HFF-Myc (cell line): ENCODE data around the gene PLG.
"Not testable (repeated sequence)": the region's sequence is repeated elsewhere in the genome, so short reads cannot be mapped to it uniquely, and the experiment has no call there.

Experiments
- DNase-seq: peaks from one replicate; pipeline ENCODE4 v3.0.0-alpha.2; 2011; ENCODE audit warnings: low read depth; ENCODE audit errors: extremely low read depth
- H3K4me3 ChIP-seq: replicated peaks from 2 replicates; pipeline ENCODE4 v1.5.1; 2011; ENCODE audit warnings: low read depth, mild to moderate bottlenecking, control low read depth, low read length
- CTCF ChIP-seq: IDR thresholded peaks from 2 replicates; pipeline ENCODE4 v1.5.1; 2012; ENCODE audit warnings: mild to moderate bottlenecking, low read depth, low read length, control low read depth; ENCODE audit errors: missing control alignments

PLG gene

DNA sequence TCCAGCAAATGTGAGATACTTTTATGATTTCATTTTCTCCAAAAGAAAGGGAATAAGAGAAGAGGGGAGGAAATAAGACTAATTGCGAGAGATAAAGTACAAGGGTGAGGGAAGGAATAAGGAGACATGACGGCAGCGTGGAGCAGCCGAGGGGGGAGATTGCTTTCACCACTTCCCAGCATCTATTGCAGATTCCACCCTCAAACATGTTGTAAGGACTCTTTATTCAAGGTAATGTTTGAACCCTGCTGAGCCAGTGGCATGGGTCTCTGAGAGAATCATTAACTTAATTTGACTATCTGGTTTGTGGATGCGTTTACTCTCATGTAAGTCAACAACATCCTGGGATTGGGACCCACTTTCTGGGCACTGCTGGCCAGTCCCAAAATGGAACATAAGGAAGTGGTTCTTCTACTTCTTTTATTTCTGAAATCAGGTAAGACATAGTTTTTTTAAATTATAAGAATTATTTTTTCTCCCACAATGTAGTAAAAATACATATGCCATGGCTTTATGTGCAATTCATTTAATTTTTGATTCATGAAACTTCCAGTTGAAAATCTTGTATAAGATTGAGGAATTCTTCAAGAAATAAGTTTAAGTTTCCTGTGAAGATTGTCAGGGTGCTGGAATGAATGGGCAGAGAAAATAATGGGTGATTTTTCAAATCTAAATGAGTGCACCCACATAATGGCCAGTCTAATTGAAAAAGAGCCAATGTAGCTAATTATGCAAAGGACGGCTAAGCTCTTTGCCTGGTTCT, at the start of gene PLG:
TSS of gene PLG (plus strand) at position 327 of the 763 bp plus-strand sequence. CDS start at position 388, 61 bp downstream.
- not testable (repeated sequence) for H3K4me3 ChIP-seq, DNase-seq

GRCh38 chr6:160659562-160659961, 42.5 kb upstream of the PLG start:
- H3K4me3 ChIP-seq = no peak overlapping the region
- no peak for TF ChIP-seq CTCF
- no peak for DNase-seq

- H3K4me3 ChIP-seq = no peak overlapping the region
- no peak for DNase-seq
- TF ChIP-seq CTCF = no peak
Observed at GRCh38 chr6:160661216-160661615, 40.8 kb upstream of the PLG start.

- no peak overlapping the region for H3K4me3 ChIP-seq
- no peak for DNase-seq
- no peak for TF ChIP-seq CTCF
Observed at GRCh38 chr6:160662429-160662828, 39.6 kb upstream of the PLG start.

DNA sequence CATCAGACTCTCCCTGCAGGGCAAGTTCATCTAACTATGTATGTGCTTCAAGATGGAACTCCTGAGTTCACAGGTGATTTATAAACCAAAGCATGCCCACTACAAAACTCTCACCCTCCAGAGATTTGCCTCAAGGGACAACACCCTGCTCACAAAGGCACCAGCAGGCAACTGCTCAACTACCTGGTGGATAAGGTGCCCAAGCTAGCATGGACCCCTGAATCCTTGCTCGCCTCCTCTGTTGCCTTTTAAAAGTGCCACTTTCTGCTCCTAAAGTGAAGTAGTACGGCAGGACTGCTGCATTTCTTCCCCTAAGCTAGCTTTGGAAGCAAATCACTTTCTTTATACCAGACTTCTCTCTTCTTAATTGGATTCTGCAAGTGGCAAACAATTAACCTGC, 39.2 kb upstream of the PLG start:
- no peak for TF ChIP-seq CTCF
- H3K4me3 ChIP-seq = no peak overlapping the region
- no peak for DNase-seq

DNA sequence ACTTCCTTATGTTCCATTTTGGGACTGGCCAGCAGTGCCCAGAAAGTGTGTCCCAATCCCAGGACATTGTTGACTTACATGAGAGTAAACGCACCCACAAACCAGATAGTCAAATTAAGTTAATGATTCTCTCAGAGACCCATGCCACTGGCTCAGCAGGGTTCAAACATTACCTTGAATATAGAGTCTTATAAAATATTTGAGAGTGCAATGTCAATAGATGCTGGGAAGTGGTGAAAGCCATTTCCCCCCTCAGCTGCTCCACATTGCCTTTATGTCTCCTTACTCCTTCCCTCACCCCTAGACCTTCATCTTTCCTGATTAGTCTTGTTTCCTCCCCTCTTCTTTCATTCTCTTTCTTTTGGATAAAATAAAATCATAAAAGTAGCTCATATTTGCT, 37.8 kb upstream of the PLG start, which contains the start of gene LPA:
TSS of gene LPA (minus strand) at position 78 of the 400 bp plus-strand sequence. CDS start at position 17, 61 bp downstream.
- H3K4me3 ChIP-seq, DNase-seq: not testable (repeated sequence)

- TF ChIP-seq CTCF = peak; percentile 16
- no peak overlapping the region for H3K4me3 ChIP-seq
- no peak for DNase-seq
Observed at GRCh38 chr6:160667639-160668481, 34.2 kb upstream of the PLG start.
